LNCAP (cell line): ENCODE measurements around the gene ASTL.

Experiments
- CTCF ChIP-seq: fragments of 450-650 bp; IDR thresholded peaks from 2 replicates; pipeline ENCODE4 v1.5.1; 2017; ENCODE audit warnings: mild to moderate bottlenecking

ASTL gene

DNA sequence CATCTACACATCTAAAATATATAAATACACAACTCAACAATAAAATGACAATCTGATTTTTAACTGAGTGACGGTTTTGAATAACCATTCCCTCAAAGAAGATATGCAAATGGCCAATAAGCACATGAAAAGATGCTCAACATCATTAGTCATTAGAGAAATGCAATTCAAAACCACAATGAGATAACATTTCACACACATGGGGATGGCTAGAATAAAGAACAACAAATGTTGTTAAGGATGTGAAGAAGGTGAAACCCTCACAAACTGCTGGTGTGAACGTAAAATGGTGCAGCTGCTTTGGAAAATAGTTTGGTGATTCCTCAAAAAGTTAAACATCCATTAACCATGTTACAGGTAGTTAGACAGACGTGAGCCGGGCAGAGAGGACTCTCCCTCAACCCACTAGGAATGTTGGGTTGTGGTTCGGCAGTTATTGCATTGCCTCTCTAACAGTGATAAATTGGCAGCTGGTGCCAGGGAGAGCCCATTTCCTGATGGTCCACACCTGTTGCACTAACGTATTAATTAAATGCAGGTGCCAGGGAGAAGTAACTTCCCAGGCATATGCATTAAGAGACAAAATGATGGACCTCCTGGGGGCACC lies 29.2 kb upstream of the ASTL start:
- no peak for TF ChIP-seq CTCF

DNA sequence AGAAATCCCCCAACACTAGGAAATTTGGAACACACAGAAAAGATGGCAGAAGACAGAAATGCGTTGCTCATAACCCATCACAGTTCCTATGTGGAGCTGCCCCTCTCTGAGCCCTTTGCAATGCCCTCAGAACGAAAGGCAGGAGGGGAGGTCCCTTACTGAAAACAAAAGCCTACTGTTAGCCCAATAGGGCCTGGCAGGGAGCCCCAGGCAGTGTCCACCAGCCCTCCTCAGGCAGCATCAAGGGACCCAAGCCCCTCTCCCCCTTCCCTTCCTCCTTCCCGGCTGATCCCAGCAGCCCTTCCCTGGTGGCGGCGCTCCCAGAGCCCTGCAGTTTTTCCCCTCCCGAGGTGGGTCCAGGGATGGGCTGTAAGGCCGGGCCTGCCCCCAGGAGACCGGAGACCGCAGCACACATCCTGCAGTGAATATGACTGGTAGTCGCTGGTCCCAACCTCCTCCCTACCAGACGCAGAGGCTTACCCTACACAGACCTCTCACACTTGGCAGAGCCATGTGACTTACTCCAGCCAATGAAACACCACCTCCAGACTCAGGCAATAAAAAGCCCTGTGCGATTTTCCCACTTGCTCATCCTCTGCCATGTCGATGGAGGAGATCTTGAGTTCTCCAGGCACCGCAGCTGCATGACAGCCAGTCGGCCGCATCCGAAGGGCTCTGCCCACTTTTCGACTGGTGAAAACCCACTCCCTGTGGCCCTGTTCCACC lies 26.3 kb upstream of the ASTL start:
- TF ChIP-seq CTCF, result no peak

GRCh38 chr2:96163768-96164429 lies 25.6 kb upstream of the ASTL start:
- TF ChIP-seq CTCF, result no peak

DNA sequence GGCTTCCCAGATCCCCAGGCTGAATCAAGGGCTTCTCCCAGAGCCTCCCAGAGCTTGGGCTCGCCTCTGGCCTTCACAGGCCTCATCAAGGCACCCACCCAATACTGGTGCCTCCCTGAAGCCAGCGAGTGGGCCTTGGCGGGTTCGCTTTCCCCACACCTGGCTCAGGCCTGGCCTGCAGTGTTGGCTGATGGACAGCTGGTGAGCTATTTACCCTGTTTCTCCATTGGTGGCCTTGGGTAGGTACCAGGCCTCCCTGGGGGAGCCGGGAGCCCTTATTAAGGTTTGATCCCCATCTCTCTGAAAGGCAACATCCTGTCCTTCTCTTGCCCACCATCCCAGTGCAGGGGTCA lies 25.1 kb upstream of the ASTL start:
- TF ChIP-seq CTCF, result no peak

DNA sequence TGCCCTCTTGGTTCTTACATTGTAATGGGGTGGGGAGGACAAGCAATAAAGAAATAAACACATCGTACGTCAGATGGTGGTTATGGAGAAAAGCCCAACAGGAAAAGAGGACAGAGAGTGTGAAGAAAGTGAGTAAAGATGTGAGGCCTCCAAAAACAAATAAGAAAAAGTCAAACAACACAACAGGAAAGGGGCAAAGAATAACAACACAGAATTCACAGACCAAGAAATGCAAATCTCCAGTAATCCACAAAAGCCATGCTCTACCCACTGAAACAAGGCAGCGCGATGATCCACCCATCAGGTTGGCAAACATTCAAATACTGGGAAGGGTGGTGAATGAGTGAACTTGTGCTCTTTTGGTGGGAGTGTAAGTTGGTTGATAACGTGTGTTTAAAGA lies 23.6 kb upstream of the ASTL start:
- TF ChIP-seq CTCF, result no peak

DNA sequence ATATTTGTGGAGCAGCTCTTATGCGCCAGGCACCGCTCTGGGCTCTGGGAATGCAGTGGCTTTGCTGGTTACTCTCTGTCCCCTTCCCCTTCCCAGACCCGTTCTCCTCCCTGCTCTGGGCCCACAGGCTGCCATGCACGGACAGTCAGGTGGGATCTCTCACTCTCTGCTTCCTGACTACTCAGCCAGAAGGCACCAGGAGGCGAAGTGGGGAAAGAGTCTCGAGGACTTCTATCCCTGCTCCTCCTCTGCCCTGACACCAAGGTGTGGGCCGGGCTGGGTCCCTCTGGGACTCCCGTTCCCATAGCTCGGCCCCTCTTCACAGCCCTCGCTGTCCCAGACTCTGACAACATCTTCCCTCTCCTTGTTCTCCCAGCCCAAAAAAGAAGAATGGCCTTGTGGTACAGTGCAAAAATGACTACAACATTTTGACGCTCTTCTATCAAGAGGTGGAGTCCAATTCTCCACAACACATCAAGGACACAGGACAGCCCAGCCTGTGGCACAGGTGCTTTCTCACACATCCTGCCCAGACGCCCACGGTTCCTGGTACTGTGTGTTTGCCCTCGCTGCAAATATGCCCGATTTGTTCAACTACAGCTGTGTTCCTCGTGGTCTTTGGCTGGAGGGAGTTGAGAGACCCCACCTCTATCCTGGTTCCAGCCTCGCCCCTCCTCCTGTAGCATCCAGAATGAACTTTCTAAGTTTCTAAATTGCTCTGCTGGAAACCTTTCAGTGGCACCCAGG lies 21.0 kb upstream of the ASTL start:
- TF ChIP-seq CTCF, result no peak

GRCh38 chr2:96158554-96158940 lies 20.2 kb upstream of the ASTL start:
- no peak for TF ChIP-seq CTCF
